WTC11 (cell line): ENCODE data around the gene SHOC2. TPM values are rescaled to one million over a fixed set of nuclear protein-coding genes. Genes with fewer than 3 reads are reported as not detected.

Source experiments
- ATAC-seq: fragments of 200-7000 bp; cut with Tn5 transposase; 2 replicates; pipeline ENCODE4 v1.10.0; 2021; ENCODE audit warnings: mild to moderate bottlenecking, moderate library complexity
- CTCF ChIA-PET: fragments of 300-600 bp; sonication (Branson Sonifier 250); formaldehyde crosslinking; loops from one replicate; lab custom pipeline; 2021; ENCODE audit warnings: antibody characterized with exemption; lab: Charles Lee
- POLR2A ChIA-PET: fragments of 350-600 bp; sonication (Branson Sonifier 250); formaldehyde crosslinking; loops from one replicate; lab custom pipeline; 2021; ENCODE audit warnings: antibody characterized with exemption; lab: Charles Lee
- DNase-seq: peaks from one replicate; pipeline ENCODE4 v3.0.0; 2021; ENCODE audit warnings: low spot score
- H3K27ac Mint-ChIP-seq: 2 replicates; pipeline ENCODE4 v1.8.0; 2021; ENCODE audit warnings: mixed read lengths
- H3K27me3 Mint-ChIP-seq: 2 replicates; pipeline ENCODE4 v1.8.0; 2021; ENCODE audit warnings: low read depth, mild to moderate bottlenecking, moderate library complexity, mixed read lengths
- H3K36me3 Mint-ChIP-seq: 2 replicates; pipeline ENCODE4 v1.8.0; 2021; ENCODE audit warnings: mixed read lengths
- H3K4me1 Mint-ChIP-seq: 2 replicates; pipeline ENCODE4 v1.8.0; 2022; ENCODE audit warnings: mixed read lengths
- H3K4me3 Mint-ChIP-seq: 2 replicates; pipeline ENCODE4 v1.8.0; 2021; ENCODE audit warnings: mild to moderate bottlenecking, moderate library complexity, mixed read lengths
- H3K9me3 Mint-ChIP-seq: 2 replicates; pipeline ENCODE4 v1.8.0; 2021; ENCODE audit warnings: mixed read lengths
- ELF4 ChIP-seq: sonication (generic); formaldehyde crosslinking; IDR thresholded peaks from 2 replicates; pipeline ENCODE4 v1.8.1; 2022; ENCODE audit warnings: low read depth, mild to moderate bottlenecking, moderate library complexity, missing genetic modification reagents
- KAT7 ChIP-seq: sonication (generic); formaldehyde crosslinking; IDR thresholded peaks from 2 replicates; pipeline ENCODE4 v1.8.1; 2023; ENCODE audit warnings: missing genetic modification reagents, mild to moderate bottlenecking, borderline replicate concordance
- NFYB ChIP-seq: sonication (generic); formaldehyde crosslinking; conservative IDR thresholded peaks from 2 replicates; pipeline ENCODE4 v1.8.0; 2022; ENCODE audit warnings: low read depth, missing genetic modification reagents
- TCF7 ChIP-seq: sonication (generic); formaldehyde crosslinking; IDR thresholded peaks from 2 replicates; pipeline ENCODE4 v1.8.0; 2022; ENCODE audit warnings: mild to moderate bottlenecking, low read depth, missing genetic modification reagents, moderate library complexity
- TP53 ChIP-seq: sonication (generic); formaldehyde crosslinking; IDR thresholded peaks from 2 replicates; pipeline ENCODE4 v1.8.1; 2023; ENCODE audit warnings: mild to moderate bottlenecking, missing genetic modification reagents
- ZNF121 ChIP-seq: sonication (generic); formaldehyde crosslinking; IDR thresholded peaks from 2 replicates; pipeline ENCODE4 v1.8.0; 2023; ENCODE audit warnings: missing genetic modification reagents
- ZNF219 ChIP-seq: sonication (generic); formaldehyde crosslinking; IDR thresholded peaks from 2 replicates; pipeline ENCODE4 v1.8.0; 2023; ENCODE audit warnings: missing genetic modification reagents, mild to moderate bottlenecking, borderline replicate concordance
- ZNF232 ChIP-seq: sonication (generic); formaldehyde crosslinking; IDR thresholded peaks from 2 replicates; pipeline ENCODE4 v1.8.0; 2022; ENCODE audit warnings: mild to moderate bottlenecking, missing genetic modification reagents
- ZNF416 ChIP-seq: fragments of 250-450 bp; sonication (Bioruptor Pico); IDR thresholded peaks from 2 replicates; pipeline ENCODE4 v1.9.0; 2021; ENCODE audit warnings: mild to moderate bottlenecking, inconsistent platforms
- ZNF671 ChIP-seq: fragments of 250-450 bp; sonication (Bioruptor Pico); IDR thresholded peaks from 2 replicates; pipeline ENCODE4 v1.8.0; 2021; ENCODE audit warnings: mild to moderate bottlenecking
- total RNA-seq: library from RNA; stranded (reverse); gene quantifications from 3 replicates; pipeline ENCODE4 v1.2.3, GENCODE V29; 2021
- TF ChIP-seq, protein P1 (sequence below): sonication (generic); formaldehyde crosslinking; IDR thresholded peaks from 2 replicates; pipeline ENCODE4 v1.8.1; 2022; ENCODE audit warnings: low read depth, missing genetic modification reagents, borderline replicate concordance
- TF ChIP-seq, protein P2 (sequence below): sonication (generic); formaldehyde crosslinking; IDR thresholded peaks from 2 replicates; pipeline ENCODE4 v1.8.0; 2022; ENCODE audit warnings: mild to moderate bottlenecking, missing genetic modification reagents
- TF ChIP-seq, protein P3 (sequence below): sonication (generic); formaldehyde crosslinking; IDR thresholded peaks from 2 replicates; pipeline ENCODE4 v1.8.1; 2023; ENCODE audit warnings: mild to moderate bottlenecking, missing genetic modification reagents, moderate library complexity
- TF ChIP-seq, protein P4 (sequence below): fragments of 250-450 bp; sonication (Bioruptor Pico); IDR thresholded peaks from 2 replicates; pipeline ENCODE4 v2.1.2; 2022; ENCODE audit warnings: mild to moderate bottlenecking, moderate library complexity
- TF ChIP-seq, protein P5 (sequence below): fragments of 250-450 bp; sonication (Bioruptor Pico); IDR thresholded peaks from 2 replicates; pipeline ENCODE4 v1.9.0; 2021; ENCODE audit warnings: mild to moderate bottlenecking
- TF ChIP-seq, protein P6 (sequence below): fragments of 250-450 bp; sonication (Bioruptor Pico); IDR thresholded peaks from 2 replicates; pipeline ENCODE4 v1.9.0; 2021; ENCODE audit warnings: mild to moderate bottlenecking, borderline replicate concordance
- TF ChIP-seq, protein P7 (sequence below): fragments of 250-450 bp; sonication (Bioruptor Pico); IDR thresholded peaks from 2 replicates; pipeline ENCODE4 v1.9.0; 2021; ENCODE audit warnings: mild to moderate bottlenecking

The SHOC2 gene
- total RNA-seq, 1 experiment from 2014 or later = 21.6 TPM

DNA sequence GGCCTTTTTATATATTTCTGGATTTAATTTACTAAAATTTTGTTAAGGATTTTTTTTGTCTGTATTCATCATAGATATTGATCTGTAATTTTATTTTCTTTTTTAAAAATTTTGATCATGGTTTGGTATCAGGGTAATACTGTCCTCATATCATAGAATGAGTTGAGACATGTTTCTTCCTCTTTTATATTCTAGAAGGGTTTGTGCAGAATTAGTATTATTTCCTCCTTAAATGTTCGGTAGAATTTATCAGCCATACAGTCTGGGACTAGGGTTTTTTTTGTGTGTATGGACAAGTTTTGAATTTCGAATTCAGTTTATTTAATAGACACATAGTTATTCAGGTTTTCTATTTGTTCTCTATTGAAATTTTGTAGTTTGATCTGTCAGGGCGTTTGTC, 54.0 kb downstream of the SHOC2 start (continued):
- TF ChIP-seq, protein P1, sequence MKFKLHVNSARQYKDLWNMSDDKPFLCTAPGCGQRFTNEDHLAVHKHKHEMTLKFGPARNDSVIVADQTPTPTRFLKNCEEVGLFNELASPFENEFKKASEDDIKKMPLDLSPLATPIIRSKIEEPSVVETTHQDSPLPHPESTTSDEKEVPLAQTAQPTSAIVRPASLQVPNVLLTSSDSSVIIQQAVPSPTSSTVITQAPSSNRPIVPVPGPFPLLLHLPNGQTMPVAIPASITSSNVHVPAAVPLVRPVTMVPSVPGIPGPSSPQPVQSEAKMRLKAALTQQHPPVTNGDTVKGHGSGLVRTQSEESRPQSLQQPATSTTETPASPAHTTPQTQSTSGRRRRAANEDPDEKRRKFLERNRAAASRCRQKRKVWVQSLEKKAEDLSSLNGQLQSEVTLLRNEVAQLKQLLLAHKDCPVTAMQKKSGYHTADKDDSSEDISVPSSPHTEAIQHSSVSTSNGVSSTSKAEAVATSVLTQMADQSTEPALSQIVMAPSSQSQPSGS (CRISPR knock-in tag) = no peak
- TF ChIP-seq ZNF232 (CRISPR knock-in tag) = no peak

DNA sequence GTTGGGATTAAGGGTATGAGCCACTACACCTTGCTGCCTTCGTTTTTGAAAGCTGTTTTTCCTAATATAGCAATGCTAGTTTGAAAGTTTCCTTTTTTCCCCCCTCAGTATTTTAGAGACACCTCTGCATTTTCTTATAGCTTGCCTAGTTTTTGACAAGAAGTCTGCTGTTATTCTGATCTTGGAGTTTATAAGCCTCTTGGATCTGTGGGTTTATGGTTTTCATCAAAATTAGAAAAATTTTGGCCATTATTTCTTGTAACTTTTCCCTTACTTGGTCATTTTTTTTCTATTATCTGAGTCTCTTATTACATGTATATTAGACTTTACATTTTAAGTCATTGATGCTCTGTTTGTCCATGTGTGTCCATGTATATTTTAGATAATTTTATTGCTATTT, 57.2 kb downstream of the SHOC2 start:
- Mint-ChIP-seq H3K36me3 (peaks cover 3% of the 10 kb centered on the region; the same call in 1 of the 2 replicates), H3K27me3 (no peaks in the 10 kb centered on the region), H3K4me1 (peaks cover 11% of the 10 kb centered on the region), H3K4me3 (no peak overlapping the region), H3K27ac (no peak overlapping the region), H3K9me3 (peaks cover 3% of the 10 kb centered on the region)
- TF ChIP-seq TP53 (CRISPR knock-in tag) = no peak
- no peak for TF ChIP-seq KAT7 (CRISPR knock-in tag)
- no peak for TF ChIP-seq ZNF416
- TF ChIP-seq, protein P2, sequence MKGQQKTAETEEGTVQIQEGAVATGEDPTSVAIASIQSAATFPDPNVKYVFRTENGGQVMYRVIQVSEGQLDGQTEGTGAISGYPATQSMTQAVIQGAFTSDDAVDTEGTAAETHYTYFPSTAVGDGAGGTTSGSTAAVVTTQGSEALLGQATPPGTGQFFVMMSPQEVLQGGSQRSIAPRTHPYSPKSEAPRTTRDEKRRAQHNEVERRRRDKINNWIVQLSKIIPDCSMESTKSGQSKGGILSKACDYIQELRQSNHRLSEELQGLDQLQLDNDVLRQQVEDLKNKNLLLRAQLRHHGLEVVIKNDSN (CRISPR knock-in tag) = no peak
- TF ChIP-seq ZNF219 (CRISPR knock-in tag) = no peak
- no peak for TF ChIP-seq NFYB (CRISPR knock-in tag)
- TF ChIP-seq, protein P3, sequence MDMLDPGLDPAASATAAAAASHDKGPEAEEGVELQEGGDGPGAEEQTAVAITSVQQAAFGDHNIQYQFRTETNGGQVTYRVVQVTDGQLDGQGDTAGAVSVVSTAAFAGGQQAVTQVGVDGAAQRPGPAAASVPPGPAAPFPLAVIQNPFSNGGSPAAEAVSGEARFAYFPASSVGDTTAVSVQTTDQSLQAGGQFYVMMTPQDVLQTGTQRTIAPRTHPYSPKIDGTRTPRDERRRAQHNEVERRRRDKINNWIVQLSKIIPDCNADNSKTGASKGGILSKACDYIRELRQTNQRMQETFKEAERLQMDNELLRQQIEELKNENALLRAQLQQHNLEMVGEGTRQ (CRISPR knock-in tag) = no peak
- TF ChIP-seq, protein P4, sequence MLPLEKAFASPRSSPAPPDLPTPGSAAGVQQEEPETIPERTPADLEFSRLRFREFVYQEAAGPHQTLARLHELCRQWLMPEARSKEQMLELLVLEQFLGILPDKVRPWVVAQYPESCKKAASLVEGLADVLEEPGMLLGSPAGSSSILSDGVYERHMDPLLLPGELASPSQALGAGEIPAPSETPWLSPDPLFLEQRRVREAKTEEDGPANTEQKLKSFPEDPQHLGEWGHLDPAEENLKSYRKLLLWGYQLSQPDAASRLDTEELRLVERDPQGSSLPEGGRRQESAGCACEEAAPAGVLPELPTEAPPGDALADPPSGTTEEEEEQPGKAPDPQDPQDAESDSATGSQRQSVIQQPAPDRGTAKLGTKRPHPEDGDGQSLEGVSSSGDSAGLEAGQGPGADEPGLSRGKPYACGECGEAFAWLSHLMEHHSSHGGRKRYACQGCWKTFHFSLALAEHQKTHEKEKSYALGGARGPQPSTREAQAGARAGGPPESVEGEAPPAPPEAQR (CRISPR knock-in tag) = no peak
- ChIA-PET POLR2A (no interaction called here), CTCF (no interaction called here)
- DNase-seq (no peak), ATAC-seq (no peak)

DNA sequence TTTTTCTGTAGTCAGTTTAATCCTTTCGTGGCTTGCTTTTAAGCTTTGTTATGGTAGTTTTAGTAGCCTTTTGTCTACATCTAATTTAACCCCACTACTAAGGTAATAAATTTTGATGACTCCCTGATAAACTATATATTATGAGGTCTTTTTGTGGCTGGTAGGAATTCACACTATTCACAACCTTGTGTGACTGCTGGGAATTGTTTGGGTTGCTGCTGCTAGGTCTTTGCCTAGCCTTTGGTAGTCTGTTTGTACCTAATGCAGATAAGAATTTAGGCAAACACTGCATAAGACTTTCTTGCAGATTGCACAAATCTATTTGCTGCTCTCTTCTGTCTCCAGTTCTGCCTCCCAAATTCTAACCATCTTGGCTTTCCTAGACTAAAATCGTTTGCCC, 58.3 kb downstream of the SHOC2 start:
- CTCF ChIA-PET = no interaction called here
- Mint-ChIP-seq H3K27ac (0 out of 2 replicates have a peak overlapping the region, but pooled peaks have one; percentile 58), H3K27me3 (no peaks in the 10 kb centered on the region), H3K9me3 (peaks cover 3% of the 10 kb centered on the region), H3K36me3 (peaks cover 3% of the 10 kb centered on the region; the same call in 1 of the 2 replicates), H3K4me3 (no peak overlapping the region), H3K4me1 (peaks cover 11% of the 10 kb centered on the region)
- POLR2A ChIA-PET = no interaction called here
- DNase-seq (no peak), ATAC-seq (no peak)
- TF ChIP-seq TCF7 = no peak

DNA sequence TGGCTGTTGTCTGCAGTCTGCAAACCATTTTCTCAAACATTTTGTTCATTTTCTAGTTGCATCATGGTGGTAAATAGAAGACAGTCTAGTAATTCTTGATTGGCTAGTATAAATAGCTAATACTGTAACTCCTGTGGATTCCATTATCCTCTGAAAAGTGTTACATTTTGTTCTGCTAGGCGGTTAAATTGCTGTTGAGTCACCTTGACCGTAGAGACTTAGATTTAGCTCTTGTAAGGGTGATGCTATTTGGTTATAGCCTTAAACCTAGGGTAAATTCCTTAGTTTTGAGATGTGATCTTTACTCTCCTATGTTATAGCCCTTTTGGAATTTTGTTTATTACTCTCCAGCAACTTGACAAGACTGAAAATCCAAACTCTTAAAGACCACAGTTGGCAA, 58.8 kb downstream of the SHOC2 start:
- POLR2A ChIA-PET = no interaction called here
- TF ChIP-seq, protein P5, sequence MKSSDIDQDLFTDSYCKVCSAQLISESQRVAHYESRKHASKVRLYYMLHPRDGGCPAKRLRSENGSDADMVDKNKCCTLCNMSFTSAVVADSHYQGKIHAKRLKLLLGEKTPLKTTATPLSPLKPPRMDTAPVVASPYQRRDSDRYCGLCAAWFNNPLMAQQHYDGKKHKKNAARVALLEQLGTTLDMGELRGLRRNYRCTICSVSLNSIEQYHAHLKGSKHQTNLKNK (CRISPR knock-in tag) = no peak
- no peak for TF ChIP-seq NFYB (CRISPR knock-in tag)
- TF ChIP-seq ELF4 (CRISPR knock-in tag) = no peak
- TF ChIP-seq, protein P6, sequence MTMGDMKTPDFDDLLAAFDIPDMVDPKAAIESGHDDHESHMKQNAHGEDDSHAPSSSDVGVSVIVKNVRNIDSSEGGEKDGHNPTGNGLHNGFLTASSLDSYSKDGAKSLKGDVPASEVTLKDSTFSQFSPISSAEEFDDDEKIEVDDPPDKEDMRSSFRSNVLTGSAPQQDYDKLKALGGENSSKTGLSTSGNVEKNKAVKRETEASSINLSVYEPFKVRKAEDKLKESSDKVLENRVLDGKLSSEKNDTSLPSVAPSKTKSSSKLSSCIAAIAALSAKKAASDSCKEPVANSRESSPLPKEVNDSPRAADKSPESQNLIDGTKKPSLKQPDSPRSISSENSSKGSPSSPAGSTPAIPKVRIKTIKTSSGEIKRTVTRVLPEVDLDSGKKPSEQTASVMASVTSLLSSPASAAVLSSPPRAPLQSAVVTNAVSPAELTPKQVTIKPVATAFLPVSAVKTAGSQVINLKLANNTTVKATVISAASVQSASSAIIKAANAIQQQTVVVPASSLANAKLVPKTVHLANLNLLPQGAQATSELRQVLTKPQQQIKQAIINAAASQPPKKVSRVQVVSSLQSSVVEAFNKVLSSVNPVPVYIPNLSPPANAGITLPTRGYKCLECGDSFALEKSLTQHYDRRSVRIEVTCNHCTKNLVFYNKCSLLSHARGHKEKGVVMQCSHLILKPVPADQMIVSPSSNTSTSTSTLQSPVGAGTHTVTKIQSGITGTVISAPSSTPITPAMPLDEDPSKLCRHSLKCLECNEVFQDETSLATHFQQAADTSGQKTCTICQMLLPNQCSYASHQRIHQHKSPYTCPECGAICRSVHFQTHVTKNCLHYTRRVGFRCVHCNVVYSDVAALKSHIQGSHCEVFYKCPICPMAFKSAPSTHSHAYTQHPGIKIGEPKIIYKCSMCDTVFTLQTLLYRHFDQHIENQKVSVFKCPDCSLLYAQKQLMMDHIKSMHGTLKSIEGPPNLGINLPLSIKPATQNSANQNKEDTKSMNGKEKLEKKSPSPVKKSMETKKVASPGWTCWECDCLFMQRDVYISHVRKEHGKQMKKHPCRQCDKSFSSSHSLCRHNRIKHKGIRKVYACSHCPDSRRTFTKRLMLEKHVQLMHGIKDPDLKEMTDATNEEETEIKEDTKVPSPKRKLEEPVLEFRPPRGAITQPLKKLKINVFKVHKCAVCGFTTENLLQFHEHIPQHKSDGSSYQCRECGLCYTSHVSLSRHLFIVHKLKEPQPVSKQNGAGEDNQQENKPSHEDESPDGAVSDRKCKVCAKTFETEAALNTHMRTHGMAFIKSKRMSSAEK (CRISPR knock-in tag) = no peak
- no peak for TF ChIP-seq ZNF671 (CRISPR knock-in tag)
- TF ChIP-seq ZNF121 (CRISPR knock-in tag) = no peak
- TF ChIP-seq, protein P2 (CRISPR knock-in tag) = no peak
- TF ChIP-seq, protein P7, sequence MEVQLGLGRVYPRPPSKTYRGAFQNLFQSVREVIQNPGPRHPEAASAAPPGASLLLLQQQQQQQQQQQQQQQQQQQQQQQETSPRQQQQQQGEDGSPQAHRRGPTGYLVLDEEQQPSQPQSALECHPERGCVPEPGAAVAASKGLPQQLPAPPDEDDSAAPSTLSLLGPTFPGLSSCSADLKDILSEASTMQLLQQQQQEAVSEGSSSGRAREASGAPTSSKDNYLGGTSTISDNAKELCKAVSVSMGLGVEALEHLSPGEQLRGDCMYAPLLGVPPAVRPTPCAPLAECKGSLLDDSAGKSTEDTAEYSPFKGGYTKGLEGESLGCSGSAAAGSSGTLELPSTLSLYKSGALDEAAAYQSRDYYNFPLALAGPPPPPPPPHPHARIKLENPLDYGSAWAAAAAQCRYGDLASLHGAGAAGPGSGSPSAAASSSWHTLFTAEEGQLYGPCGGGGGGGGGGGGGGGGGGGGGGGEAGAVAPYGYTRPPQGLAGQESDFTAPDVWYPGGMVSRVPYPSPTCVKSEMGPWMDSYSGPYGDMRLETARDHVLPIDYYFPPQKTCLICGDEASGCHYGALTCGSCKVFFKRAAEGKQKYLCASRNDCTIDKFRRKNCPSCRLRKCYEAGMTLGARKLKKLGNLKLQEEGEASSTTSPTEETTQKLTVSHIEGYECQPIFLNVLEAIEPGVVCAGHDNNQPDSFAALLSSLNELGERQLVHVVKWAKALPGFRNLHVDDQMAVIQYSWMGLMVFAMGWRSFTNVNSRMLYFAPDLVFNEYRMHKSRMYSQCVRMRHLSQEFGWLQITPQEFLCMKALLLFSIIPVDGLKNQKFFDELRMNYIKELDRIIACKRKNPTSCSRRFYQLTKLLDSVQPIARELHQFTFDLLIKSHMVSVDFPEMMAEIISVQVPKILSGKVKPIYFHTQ (CRISPR knock-in tag) = no peak

More for the DNA sequence above, 58.8 kb downstream of the SHOC2 start:
- Mint-ChIP-seq H3K36me3 (peaks cover 3% of the 10 kb centered on the region; the same call in 1 of the 2 replicates), H3K27ac (0 out of 2 replicates have a peak overlapping the region, but pooled peaks have one; percentile 58), H3K9me3 (peaks cover 3% of the 10 kb centered on the region), H3K27me3 (no peaks in the 10 kb centered on the region), H3K4me3 (no peak overlapping the region), H3K4me1 (peaks cover 11% of the 10 kb centered on the region)
- CTCF ChIA-PET = no interaction called here
- DNase-seq (no peak), ATAC-seq (no peak)
